ENCODE results near the gene CDC42EP5. TPM values are rescaled to one million over a fixed set of nuclear protein-coding genes. Genes with fewer than 3 reads are reported as not detected.
A peak's percentile ranks its signal among the peaks of the same experiment; 100 is the strongest.
"Not testable (repeated sequence)": the region's sequence is repeated elsewhere in the genome, so short reads cannot be mapped to it uniquely, and the experiment has no call there.

The CDC42EP5 gene
- total RNA-seq, 1 donor from 2014 or later, result not detected

DNA sequence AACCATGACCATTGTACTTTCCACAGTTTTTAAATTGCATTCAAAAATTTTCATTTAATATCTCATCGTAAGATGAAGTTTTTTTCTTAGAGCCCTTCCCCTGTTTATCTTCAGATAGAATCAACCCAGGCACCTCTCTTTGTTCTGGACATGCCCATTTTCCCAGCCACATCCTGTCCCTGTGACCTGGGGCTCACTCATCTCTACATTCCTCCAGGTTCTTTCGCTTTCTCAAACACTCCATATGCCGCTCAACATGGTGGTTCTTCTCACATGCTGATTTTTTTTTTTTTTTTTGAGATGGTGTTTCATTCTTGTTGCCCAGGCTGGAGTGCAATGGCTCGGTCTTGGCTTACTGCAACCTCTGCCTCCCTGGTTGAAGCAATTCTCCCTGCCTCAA, 32.4 kb upstream of the CDC42EP5 start:
- H3K9me3 Mint-ChIP-seq; H3K36me3 Mint-ChIP-seq (ENCODE audit: low read depth); H3K27ac Mint-ChIP-seq; H3K4me3 Mint-ChIP-seq; H3K27me3 Mint-ChIP-seq (ENCODE audit: insufficient read depth); DNase-seq (ENCODE audit: low spot score); intact Hi-C loops (cut with micrococcal nuclease): not testable (repeated sequence)
- H3K4me1 Mint-ChIP-seq (ENCODE audit: low read depth), result peaks cover 32% of the 10 kb centered on the region

- H3K4me3 Mint-ChIP-seq, result peak within 1 kb of the TSS; percentile 79
- H3K4me1 Mint-ChIP-seq (ENCODE audit: low read depth), result peaks cover 41% of the 10 kb centered on the region
- DNase-seq (ENCODE audit: low spot score), result no peak
- peaks cover 13% of the 10 kb centered on the region for H3K27me3 Mint-ChIP-seq (ENCODE audit: insufficient read depth)
- H3K27ac Mint-ChIP-seq, result peak within 1 kb of the TSS; percentile 79
- no peaks in the 10 kb centered on the region for H3K36me3 Mint-ChIP-seq (ENCODE audit: low read depth)
- intact Hi-C loops (cut with micrococcal nuclease), result loop anchor here (2.0 kb wide), 1 partner anchor 16 kb away; no protein-coding TSS in a partner anchor
- H3K9me3 Mint-ChIP-seq, result no peaks in the 10 kb centered on the region
These were observed 29.5 kb upstream of the CDC42EP5 start, which contains the start of gene LAIR2 for GRCh38 chr19:54502518-54503048. TSS of gene LAIR2 (plus strand) at chr19:54502831. CDS start at chr19:54502919, 88 bp downstream.

DNA sequence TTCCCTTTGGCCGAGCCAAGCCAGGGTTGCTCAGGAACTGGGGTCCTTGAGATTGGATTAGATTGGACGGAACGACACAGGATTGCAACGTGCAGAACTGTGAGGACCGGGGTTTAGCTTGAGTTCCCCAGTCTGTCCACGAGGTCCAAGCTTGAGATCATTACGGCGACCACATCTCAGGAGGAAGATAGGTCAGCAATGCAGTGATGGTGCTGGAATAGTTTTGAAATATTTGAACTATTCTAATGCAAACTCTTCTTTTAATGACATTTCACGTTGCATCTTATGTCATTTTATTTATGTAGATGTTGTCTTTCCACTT, 25.3 kb upstream of the CDC42EP5 start:
- DNase-seq (ENCODE audit: low spot score); H3K9me3 Mint-ChIP-seq; H3K27ac Mint-ChIP-seq; H3K4me3 Mint-ChIP-seq; H3K36me3 Mint-ChIP-seq (ENCODE audit: low read depth); intact Hi-C loops (cut with micrococcal nuclease): not testable (repeated sequence)
- Mint-ChIP-seq H3K4me1 (ENCODE audit: low read depth) (peaks cover 26% of the 10 kb centered on the region), H3K27me3 (ENCODE audit: insufficient read depth) (peaks cover 26% of the 10 kb centered on the region)

DNA sequence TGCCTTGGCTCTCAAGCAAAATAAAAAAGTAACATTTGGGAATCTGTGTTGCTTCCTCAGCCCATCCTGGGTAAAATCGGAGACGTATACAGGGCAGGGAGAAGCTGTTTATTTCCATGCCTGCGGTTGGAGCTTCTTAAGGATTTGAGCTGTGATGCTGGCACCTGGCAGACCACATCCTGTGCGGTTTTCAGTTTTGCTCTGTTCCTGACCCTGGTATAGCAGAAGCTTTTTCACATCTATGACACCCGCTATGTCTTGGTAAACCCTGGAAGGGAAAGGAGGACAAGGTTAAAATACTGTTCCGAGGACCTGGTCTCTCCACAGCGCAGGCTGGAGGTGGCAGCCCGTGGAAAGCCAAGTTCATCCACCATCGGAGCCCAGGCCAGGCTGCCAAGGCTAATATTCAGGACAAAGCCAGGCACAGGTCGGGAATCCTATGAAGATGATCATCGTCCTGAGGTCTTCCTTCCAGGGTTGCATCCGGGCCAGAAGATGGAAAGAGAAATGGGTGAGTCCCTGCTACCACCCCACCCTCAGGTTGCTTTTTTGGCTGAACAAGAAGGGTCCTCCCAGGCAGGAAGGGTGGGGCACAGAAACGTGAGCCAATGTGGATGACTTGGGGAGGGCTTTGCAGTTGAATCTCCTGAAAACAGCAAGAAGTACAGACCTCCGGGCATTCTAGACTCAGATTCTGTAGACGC, 24.8 kb upstream of the CDC42EP5 start:
- H3K27me3 Mint-ChIP-seq (ENCODE audit: insufficient read depth), result peaks cover 26% of the 10 kb centered on the region
- peak overlapping the region; percentile 39 for H3K4me3 Mint-ChIP-seq
- H3K4me1 Mint-ChIP-seq (ENCODE audit: low read depth), result peaks cover 26% of the 10 kb centered on the region
- intact Hi-C loops (cut with micrococcal nuclease); H3K36me3 Mint-ChIP-seq (ENCODE audit: low read depth); DNase-seq (ENCODE audit: low spot score); H3K27ac Mint-ChIP-seq; H3K9me3 Mint-ChIP-seq: not testable (repeated sequence)

DNA sequence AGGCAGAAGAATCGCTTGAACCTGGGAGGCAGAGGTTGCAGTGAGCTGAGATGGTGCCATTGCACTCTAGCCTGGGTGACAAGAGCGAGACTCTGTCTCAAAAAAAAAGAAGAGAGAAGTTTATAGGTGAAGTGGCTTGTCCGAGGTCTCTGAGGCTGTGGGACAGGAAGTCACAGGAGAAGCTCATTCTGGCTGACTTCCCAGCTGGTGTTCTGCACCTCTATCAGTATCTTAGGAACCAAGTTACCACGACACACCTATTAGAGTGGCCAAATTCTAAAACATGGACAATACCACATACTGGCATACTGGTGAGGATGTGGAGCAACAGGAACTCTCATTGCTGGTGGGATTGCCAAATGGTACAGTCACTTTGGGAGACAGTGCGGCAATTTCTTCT, 22.2 kb upstream of the CDC42EP5 start:
- H3K36me3 Mint-ChIP-seq (ENCODE audit: low read depth); DNase-seq (ENCODE audit: low spot score); H3K4me3 Mint-ChIP-seq; H3K9me3 Mint-ChIP-seq; intact Hi-C loops (cut with micrococcal nuclease); H3K27ac Mint-ChIP-seq: not testable (repeated sequence)
- H3K27me3 Mint-ChIP-seq (ENCODE audit: insufficient read depth), result peaks cover 30% of the 10 kb centered on the region
- peaks cover 17% of the 10 kb centered on the region for H3K4me1 Mint-ChIP-seq (ENCODE audit: low read depth)

DNA sequence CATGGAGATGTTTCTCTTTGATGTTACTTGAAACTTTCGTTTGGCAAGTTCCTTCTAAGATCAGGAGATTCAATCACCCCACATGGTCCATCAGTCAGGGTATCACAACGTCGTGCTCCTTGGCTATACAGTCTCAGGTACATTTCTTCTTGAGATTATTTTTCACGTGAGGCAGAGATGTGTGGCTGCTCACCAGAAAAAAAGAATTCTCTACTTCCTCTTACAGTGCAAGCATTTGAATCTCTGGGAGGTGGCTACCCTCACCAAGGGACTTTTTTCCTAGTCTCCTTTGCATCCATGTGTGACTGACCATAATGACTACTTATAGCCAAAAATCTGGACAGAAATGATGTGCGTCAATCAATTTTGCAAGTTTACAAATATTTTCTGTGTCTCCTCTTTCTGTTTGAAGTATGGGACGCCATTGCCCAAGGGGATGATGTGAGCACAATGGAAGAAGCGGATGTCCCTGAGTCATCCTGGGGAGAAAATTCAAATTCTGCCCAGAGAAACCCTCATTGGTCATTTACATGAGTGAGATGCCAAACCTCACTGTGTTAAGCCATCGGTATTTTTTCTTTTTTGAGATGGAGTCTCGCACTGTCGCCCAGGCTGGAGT, 21.0 kb upstream of the CDC42EP5 start:
- Mint-ChIP-seq H3K27me3 (ENCODE audit: insufficient read depth) (peaks cover 25% of the 10 kb centered on the region), H3K4me3 (no peak overlapping the region), H3K4me1 (ENCODE audit: low read depth) (peaks cover 14% of the 10 kb centered on the region), H3K36me3 (ENCODE audit: low read depth) (no peaks in the 10 kb centered on the region), H3K9me3 (no peaks in the 10 kb centered on the region), H3K27ac (no peak overlapping the region)
- intact Hi-C loops (cut with micrococcal nuclease), result no loop called here
- DNase-seq (ENCODE audit: low spot score), result no peak

DNA sequence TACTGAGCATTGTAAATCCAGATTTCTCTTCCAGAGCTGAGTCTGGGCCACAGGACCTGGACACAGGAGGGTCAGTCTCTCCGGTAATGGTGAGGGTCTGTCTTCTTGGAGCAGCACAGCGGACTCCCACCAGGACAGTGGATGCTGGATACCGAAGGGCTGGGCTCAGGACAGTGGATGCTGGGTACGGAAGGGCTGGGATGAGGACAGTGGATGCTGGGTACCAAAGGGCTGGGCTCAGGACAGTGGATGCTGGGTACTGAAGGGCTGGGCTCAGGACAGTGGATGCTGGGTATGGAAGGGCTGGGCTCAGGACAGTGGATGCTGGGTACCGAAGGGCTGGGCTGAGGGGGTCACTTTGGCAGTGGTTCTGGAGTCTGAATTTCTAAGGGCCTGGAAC, 20.0 kb upstream of the CDC42EP5 start:
- DNase-seq (ENCODE audit: low spot score); H3K36me3 Mint-ChIP-seq (ENCODE audit: low read depth); intact Hi-C loops (cut with micrococcal nuclease); H3K4me3 Mint-ChIP-seq; H3K4me1 Mint-ChIP-seq (ENCODE audit: low read depth); H3K27ac Mint-ChIP-seq; H3K9me3 Mint-ChIP-seq: not testable (repeated sequence)
- H3K27me3 Mint-ChIP-seq (ENCODE audit: insufficient read depth), result peaks cover 21% of the 10 kb centered on the region

- intact Hi-C loops (cut with micrococcal nuclease), result no loop called here
- H3K9me3 Mint-ChIP-seq, result no peaks in the 10 kb centered on the region
These were observed 19.5 kb upstream of the CDC42EP5 start for GRCh38 chr19:54492568-54492967.

GRCh38 chr19:54489766-54490165, 16.7 kb upstream of the CDC42EP5 start:
- peaks cover 17% of the 10 kb centered on the region for H3K27me3 Mint-ChIP-seq (ENCODE audit: insufficient read depth)
- H3K27ac Mint-ChIP-seq, result no peak overlapping the region
- no peak for DNase-seq (ENCODE audit: low spot score)
- no peaks in the 10 kb centered on the region for H3K9me3 Mint-ChIP-seq
- intact Hi-C loops (cut with micrococcal nuclease), result no loop called here
- no peaks in the 10 kb centered on the region for H3K36me3 Mint-ChIP-seq (ENCODE audit: low read depth)
- H3K4me1 Mint-ChIP-seq (ENCODE audit: low read depth), result no peaks in the 10 kb centered on the region
- no peak overlapping the region for H3K4me3 Mint-ChIP-seq

More at GRCh38 chr19:54492568-54492967, 19.5 kb upstream of the CDC42EP5 start:
- H3K27ac Mint-ChIP-seq, result no peak overlapping the region
- no peaks in the 10 kb centered on the region for H3K36me3 Mint-ChIP-seq (ENCODE audit: low read depth)
- no peak overlapping the region for H3K4me3 Mint-ChIP-seq
- H3K4me1 Mint-ChIP-seq (ENCODE audit: low read depth), result peaks cover 3% of the 10 kb centered on the region
- no peak for DNase-seq (ENCODE audit: low spot score)
- peaks cover 19% of the 10 kb centered on the region for H3K27me3 Mint-ChIP-seq (ENCODE audit: insufficient read depth)

- intact Hi-C loops (cut with micrococcal nuclease), result no loop called here
- Mint-ChIP-seq H3K27me3 (ENCODE audit: insufficient read depth) (peaks cover 18% of the 10 kb centered on the region), H3K4me1 (ENCODE audit: low read depth) (no peaks in the 10 kb centered on the region), H3K27ac (no peak overlapping the region), H3K9me3 (no peaks in the 10 kb centered on the region), H3K4me3 (no peak overlapping the region), H3K36me3 (ENCODE audit: low read depth) (no peaks in the 10 kb centered on the region)
- DNase-seq (ENCODE audit: low spot score), result no peak
These were observed 16.2 kb upstream of the CDC42EP5 start for GRCh38 chr19:54489341-54489740.

DNA sequence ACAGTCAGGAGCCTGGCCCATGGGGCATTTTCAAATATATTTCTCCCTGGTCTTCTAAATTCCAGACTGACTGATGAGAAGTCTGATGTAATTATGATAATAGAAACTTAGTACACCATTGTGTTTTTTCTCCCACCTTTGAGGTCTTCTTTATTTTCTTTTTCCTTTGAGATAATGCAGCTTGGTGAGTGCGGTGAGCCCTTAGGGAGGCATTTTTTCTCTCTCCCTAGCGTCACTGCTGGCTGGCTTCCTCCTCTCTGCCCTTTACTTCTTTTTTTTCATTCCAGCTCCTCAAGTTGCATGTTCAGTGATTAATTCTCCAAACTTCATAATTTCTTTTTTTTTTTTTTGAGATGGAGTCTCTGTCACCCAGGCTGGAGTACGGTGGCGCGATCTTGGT, 12.8 kb upstream of the CDC42EP5 start:
- intact Hi-C loops (cut with micrococcal nuclease), result no loop called here
- no peak overlapping the region for H3K4me3 Mint-ChIP-seq
- H3K9me3 Mint-ChIP-seq, result no peaks in the 10 kb centered on the region

GRCh38 chr19:54484451-54484850, 11.4 kb upstream of the CDC42EP5 start:
- Mint-ChIP-seq H3K9me3 (no peaks in the 10 kb centered on the region), H3K36me3 (ENCODE audit: low read depth) (no peaks in the 10 kb centered on the region), H3K27ac (no peak overlapping the region), H3K4me1 (ENCODE audit: low read depth) (peaks cover 14% of the 10 kb centered on the region), H3K27me3 (ENCODE audit: insufficient read depth) (peaks cover 8% of the 10 kb centered on the region), H3K4me3 (no peak overlapping the region)
- intact Hi-C loops (cut with micrococcal nuclease), result loop anchor here (5.0 kb wide), 1 partner anchor 38 kb away; no protein-coding TSS in a partner anchor
- DNase-seq (ENCODE audit: low spot score), result no peak

More for the DNA sequence above, 12.8 kb upstream of the CDC42EP5 start:
- H3K27me3 Mint-ChIP-seq (ENCODE audit: insufficient read depth), result peaks cover 5% of the 10 kb centered on the region
- H3K4me1 Mint-ChIP-seq (ENCODE audit: low read depth), result peaks cover 14% of the 10 kb centered on the region
- H3K27ac Mint-ChIP-seq, result no peak overlapping the region
- no peaks in the 10 kb centered on the region for H3K36me3 Mint-ChIP-seq (ENCODE audit: low read depth)
- DNase-seq (ENCODE audit: low spot score), result no peak

- peaks cover 13% of the 10 kb centered on the region for H3K27me3 Mint-ChIP-seq (ENCODE audit: insufficient read depth)
- H3K9me3 Mint-ChIP-seq, result no peaks in the 10 kb centered on the region
- no peaks in the 10 kb centered on the region for H3K36me3 Mint-ChIP-seq (ENCODE audit: low read depth)
- peaks cover 14% of the 10 kb centered on the region for H3K4me1 Mint-ChIP-seq (ENCODE audit: low read depth)
- intact Hi-C loops (cut with micrococcal nuclease), result loop anchor here (5.0 kb wide), 1 partner anchor 39 kb away; no protein-coding TSS in a partner anchor
- no peak for DNase-seq (ENCODE audit: low spot score)
- no peak overlapping the region for H3K4me3 Mint-ChIP-seq
- no peak overlapping the region for H3K27ac Mint-ChIP-seq
These were observed 9.8 kb upstream of the CDC42EP5 start for GRCh38 chr19:54482889-54483288.

Data from activated T-helper 1 cell treated with anti-CD3 and anti-CD28 coated beads, Interleukin-12 subunit alpha, Interleukin-12 subunit beta, Interleukin-2, Interleukin-4 antibody, amounts not matched to agents 30 ng/mL and 10 ng/mL and 1 ng/mL, durations not matched to agents 14 hours and 24 hours and 36 hours (primary cell).